ENCODE data around the gene DOCK2.

DNA sequence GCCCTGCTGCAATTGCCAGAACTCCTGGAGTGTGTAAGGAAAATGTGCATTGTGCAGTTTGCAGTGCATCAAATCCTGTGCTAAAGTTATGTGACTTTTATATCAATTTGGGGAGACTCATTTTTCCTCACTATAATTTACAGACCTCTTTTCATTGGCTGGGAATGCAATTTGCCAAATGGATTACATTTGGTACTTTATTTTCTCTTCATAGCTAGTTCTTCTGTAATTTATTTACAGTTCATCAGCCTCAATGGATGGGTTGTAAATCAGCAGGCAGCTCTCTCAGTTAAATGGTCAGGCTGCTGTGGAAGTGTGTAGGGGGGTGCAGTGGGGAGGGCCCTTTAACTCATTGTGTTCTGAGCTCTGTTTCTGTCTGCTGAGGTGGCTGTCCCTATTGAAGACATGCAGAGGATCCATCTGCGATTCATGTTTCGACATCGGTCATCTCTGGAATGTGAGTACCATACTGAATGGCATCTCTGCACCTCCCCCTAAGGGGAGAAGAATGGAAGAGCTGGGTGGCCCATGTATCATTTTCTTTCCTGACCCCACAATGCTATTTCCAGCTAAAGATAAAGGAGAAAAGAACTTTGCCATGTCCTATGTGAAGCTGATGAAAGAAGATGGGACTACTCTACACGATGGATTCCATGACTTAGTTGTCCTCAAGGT is 74.6 kb downstream of the DOCK2 start:
- TF ChIP-seq, protein P1, sequence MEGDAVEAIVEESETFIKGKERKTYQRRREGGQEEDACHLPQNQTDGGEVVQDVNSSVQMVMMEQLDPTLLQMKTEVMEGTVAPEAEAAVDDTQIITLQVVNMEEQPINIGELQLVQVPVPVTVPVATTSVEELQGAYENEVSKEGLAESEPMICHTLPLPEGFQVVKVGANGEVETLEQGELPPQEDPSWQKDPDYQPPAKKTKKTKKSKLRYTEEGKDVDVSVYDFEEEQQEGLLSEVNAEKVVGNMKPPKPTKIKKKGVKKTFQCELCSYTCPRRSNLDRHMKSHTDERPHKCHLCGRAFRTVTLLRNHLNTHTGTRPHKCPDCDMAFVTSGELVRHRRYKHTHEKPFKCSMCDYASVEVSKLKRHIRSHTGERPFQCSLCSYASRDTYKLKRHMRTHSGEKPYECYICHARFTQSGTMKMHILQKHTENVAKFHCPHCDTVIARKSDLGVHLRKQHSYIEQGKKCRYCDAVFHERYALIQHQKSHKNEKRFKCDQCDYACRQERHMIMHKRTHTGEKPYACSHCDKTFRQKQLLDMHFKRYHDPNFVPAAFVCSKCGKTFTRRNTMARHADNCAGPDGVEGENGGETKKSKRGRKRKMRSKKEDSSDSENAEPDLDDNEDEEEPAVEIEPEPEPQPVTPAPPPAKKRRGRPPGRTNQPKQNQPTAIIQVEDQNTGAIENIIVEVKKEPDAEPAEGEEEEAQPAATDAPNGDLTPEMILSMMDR (conservative IDR thresholded peaks at IDR 0.05; ENCODE audit: low read depth, low read length), result no peak
- TF ChIP-seq EZH2 (IDR thresholded peaks at IDR 0.05; ENCODE audit: low read length, unreplicated experiment) (no peak), EZH2phosphoT487 (IDR thresholded peaks at IDR 0.05; ENCODE audit: borderline replicate concordance, low read length) (no peak)

All from PC-3 (cell line).